Retinal pigment epithelial cell (primary cell): ENCODE measurements around the gene APOL1.
"Not testable (repeated sequence)": the region's sequence is repeated elsewhere in the genome, so short reads cannot be mapped to it uniquely, and the experiment has no call there.

Source experiments
- DNase-seq: peaks from one replicate; pipeline ENCODE4 v3.0.0-alpha.2; 2010; ENCODE audit warnings: low read depth
- H3K4me3 ChIP-seq: 2 replicates; pipeline ENCODE4 v1.5.1; 2011; ENCODE audit warnings: mild to moderate bottlenecking, low read length, control low read depth, moderate library complexity
- CTCF ChIP-seq: conservative IDR thresholded peaks from 2 replicates; pipeline ENCODE4 v1.5.1; 2011; ENCODE audit warnings: low read depth, low read length, control low read depth, inconsistent platforms

Gene APOL1

GRCh38 chr22:36256478-36256877, 3.5 kb downstream of the APOL1 start:
- no peak overlapping the region for H3K4me3 ChIP-seq
- TF ChIP-seq CTCF: no peak
- DNase-seq: no peak

DNA sequence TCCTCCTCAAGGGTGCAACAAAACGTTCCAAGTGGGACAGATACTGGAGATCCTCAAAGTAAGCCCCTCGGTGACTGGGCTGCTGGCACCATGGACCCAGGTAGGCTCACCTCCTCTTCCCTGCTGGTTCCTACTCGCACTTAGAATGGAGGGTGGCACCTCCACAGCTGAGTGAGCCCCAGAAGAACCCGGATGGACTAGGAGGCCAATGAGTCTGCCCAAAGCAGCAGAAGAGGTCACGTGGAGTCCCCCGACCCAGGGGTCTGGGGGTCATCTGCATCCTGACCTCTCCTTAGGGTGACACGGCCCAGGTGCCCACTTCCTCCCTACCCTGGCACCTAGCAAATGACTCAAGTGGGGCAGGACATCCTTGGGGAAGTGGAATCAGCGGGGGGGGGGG, 4.4 kb downstream of the APOL1 start:
- H3K4me3 ChIP-seq: no peak overlapping the region
- no peak for DNase-seq
- TF ChIP-seq CTCF: no peak

GRCh38 chr22:36257948-36258670, 5.2 kb downstream of the APOL1 start:
- TF ChIP-seq CTCF: no peak
- no peak for DNase-seq
- H3K4me3 ChIP-seq: no peak overlapping the region

GRCh38 chr22:36258701-36259614, 6.0 kb downstream of the APOL1 start:
- peak overlapping the region; percentile 10 for H3K4me3 ChIP-seq
- no peak for DNase-seq
- TF ChIP-seq CTCF: no peak

- peak overlapping the region; percentile 10 for H3K4me3 ChIP-seq
- TF ChIP-seq CTCF: no peak
- no peak for DNase-seq
Observed at GRCh38 chr22:36259615-36260300, 6.8 kb downstream of the APOL1 start.

DNA sequence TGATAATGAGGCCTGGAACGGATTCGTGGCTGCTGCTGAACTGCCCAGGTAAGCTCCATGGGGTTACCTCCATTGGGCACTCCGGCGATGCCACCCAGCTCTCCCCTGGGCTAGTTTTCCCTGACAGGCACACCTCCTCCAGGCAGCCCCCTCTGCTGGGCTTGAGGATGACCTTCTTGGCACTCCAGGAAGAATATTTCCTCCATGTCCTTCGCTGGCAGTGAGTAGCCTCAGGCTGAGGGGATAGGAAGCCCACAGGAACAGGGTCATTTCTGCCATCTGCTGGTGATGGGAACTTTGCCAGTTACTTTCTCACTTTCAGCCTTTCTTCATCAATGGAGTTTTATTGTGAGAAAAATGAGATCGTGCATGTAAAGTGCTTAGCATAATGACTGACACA, 8.7 kb downstream of the APOL1 start:
- TF ChIP-seq CTCF: peak; percentile 12
- not testable (repeated sequence) for H3K4me3 ChIP-seq, DNase-seq

DNA sequence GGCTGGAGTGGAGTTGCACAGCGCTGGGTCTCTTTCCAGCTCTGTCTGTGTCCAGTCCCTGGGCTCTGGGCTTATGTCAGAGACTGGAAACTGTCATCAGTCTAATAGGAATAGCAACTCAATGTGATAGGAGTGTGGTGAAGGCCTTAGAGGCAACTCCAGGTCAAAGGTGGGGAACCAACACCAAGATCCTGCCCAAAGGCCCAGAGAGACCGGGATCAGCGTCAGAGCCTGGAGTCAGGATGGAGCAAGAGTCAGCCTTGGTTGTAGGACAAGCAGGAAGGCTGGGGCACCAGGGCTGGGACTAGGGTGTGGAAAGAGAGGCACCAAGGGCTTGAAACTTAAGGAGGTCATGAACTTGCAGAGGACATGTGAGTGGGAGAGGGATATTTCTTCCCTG, 9.4 kb downstream of the APOL1 start:
- H3K4me3 ChIP-seq, DNase-seq: not testable (repeated sequence)

- H3K4me3 ChIP-seq, DNase-seq: not testable (repeated sequence)
Observed at GRCh38 chr22:36263216-36263673, 10.3 kb downstream of the APOL1 start.

DNA sequence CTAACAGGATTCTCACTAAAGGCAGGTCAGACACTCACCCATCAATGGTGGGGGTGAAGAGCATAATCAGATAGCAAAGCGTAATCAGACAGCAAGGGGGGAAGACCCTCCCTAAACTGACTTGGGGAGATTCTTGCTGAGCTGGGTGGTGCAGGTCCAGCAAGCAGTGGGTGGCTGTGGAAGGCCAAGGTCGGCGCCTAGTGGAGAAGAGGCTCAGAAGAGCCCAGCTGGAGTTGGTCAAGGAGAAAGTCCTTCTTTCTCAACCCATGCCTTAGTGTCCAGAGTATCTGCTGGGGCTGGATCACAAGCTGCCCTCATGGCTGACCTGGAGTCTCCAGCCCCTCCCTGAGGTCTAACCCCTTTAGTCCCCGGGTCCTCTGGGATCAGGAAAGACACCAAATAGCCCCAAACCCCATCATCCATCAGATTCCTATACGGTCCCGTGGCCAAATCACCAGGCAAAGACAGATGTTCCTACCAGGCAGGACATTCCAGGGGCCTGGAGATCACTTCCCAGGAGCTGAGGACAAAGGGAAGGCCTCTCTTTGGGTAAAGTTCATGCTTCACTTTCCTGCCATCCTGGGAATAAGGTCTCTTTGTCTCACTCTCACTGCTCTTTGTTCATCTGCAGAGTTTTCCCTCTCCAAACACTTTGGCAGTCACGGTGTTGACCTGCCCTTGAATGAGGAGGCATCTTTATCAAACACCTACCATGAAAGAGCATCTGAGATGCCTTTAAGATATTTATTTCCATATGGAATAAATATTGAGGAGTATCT, 11.1 kb downstream of the APOL1 start:
- not testable (repeated sequence) for H3K4me3 ChIP-seq, DNase-seq
